Naive thymus-derived CD4-positive, alpha-beta T cell (primary cell): ENCODE measurements around the gene GRIP1. TPM values are rescaled to one million over a fixed set of nuclear protein-coding genes. Genes with fewer than 3 reads are reported as not detected.

ENCODE experiments used
- ATAC-seq: fragments of 150-1000 bp; cut with Tn5 transposase; 2 replicates; pipeline ENCODE4 v1.10.0; 2021; ENCODE audit warnings: mild to moderate bottlenecking, moderate library complexity
- CTCF ChIA-PET: fragments of 350-600 bp; sonication (Branson Sonifier 250); formaldehyde crosslinking; loops from one replicate; lab custom pipeline; 2021; ENCODE audit warnings: antibody characterized with exemption; lab: Charles Lee
- POLR2A ChIA-PET: fragments of 350-600 bp; sonication (Branson Sonifier 250); formaldehyde crosslinking; loops from one replicate; lab custom pipeline; 2021; ENCODE audit warnings: antibody characterized with exemption, inconsistent platforms; lab: Charles Lee
- DNase-seq, 9 donors: peaks; one replicate each; pipeline versions ENCODE4 v3.0.0 to v3.0.0-alpha.2; 2020 to 2022; ENCODE audit warnings: mixed read lengths in 1 of 9
- H3K27ac ChIP-seq: one replicate; pipeline ENCODE4 v1.7.0; 2013; ENCODE audit warnings: mild to moderate bottlenecking, low read depth, low read length, moderate library complexity
- H3K27me3 ChIP-seq, 2 donors: one replicate each; pipeline ENCODE4 v1.7.0; 2013; ENCODE audit warnings: low read length in 2 of 2, mild to moderate bottlenecking in 2 of 2, moderate library complexity in 2 of 2; ENCODE audit not compliant: control insufficient read depth in 2 of 2, insufficient read depth in 2 of 2
- H3K36me3 ChIP-seq, 3 experiments: 1 replicate in 2 of 3; 2 replicates in 1 of 3; pipeline ENCODE4 v1.7.0; 2013; ENCODE audit warnings: low read length in 3 of 3, mild to moderate bottlenecking in 3 of 3, moderate library complexity in 1 of 3; ENCODE audit not compliant: insufficient read depth in 3 of 3, control insufficient read depth in 2 of 3
- H3K4me1 ChIP-seq, 2 donors: one replicate each; pipeline ENCODE4 v1.7.0; 2013; ENCODE audit warnings: low read length in 2 of 2, mild to moderate bottlenecking in 2 of 2, moderate library complexity in 1 of 2; ENCODE audit not compliant: control insufficient read depth in 2 of 2, insufficient read depth in 2 of 2
- H3K4me3 ChIP-seq: 2 replicates; pipeline ENCODE4 v1.7.0; 2013; ENCODE audit warnings: mild to moderate bottlenecking, low read length
- H3K9me3 ChIP-seq, 3 experiments: 1 replicate in 2 of 3; 2 replicates in 1 of 3; pipeline ENCODE4 v1.7.0; 2013; ENCODE audit warnings: low read length in 3 of 3; ENCODE audit not compliant: control insufficient read depth in 2 of 3
- H3K27ac Mint-ChIP-seq, 9 donors: one replicate each; pipeline ENCODE4 v1.8.0; 2020 to 2022; ENCODE audit warnings: mixed read lengths in 9 of 9, mild to moderate bottlenecking in 8 of 9, moderate library complexity in 5 of 9, inconsistent platforms in 2 of 9
- H3K27me3 Mint-ChIP-seq, 5 donors: one replicate each; pipeline ENCODE4 v1.8.0; 2021 to 2022; ENCODE audit warnings: mixed read lengths in 5 of 5, mild to moderate bottlenecking in 1 of 5
- H3K36me3 Mint-ChIP-seq, 5 donors: one replicate each; pipeline ENCODE4 v1.8.0; 2020 to 2022; ENCODE audit warnings: mixed read lengths in 5 of 5, mild to moderate bottlenecking in 3 of 5, inconsistent platforms in 1 of 5
- H3K4me1 Mint-ChIP-seq, 7 donors: one replicate each; pipeline ENCODE4 v1.8.0; 2020 to 2022; ENCODE audit warnings: mixed read lengths in 7 of 7, mild to moderate bottlenecking in 3 of 7, inconsistent platforms in 1 of 7
- H3K4me3 Mint-ChIP-seq, 10 donors: one replicate each; pipeline ENCODE4 v1.8.0; 2020 to 2022; ENCODE audit warnings: mild to moderate bottlenecking in 10 of 10, mixed read lengths in 10 of 10, moderate library complexity in 6 of 10, inconsistent platforms in 2 of 10
- H3K9me3 Mint-ChIP-seq, 11 donors: one replicate each; pipeline ENCODE4 v1.8.0; 2020 to 2022; ENCODE audit warnings: mixed read lengths in 11 of 11, mild to moderate bottlenecking in 4 of 11, inconsistent platforms in 1 of 11, moderate library complexity in 1 of 11
- intact Hi-C, 2 donors: fragments of 100-400 bp; cut with micrococcal nuclease; formaldehyde crosslinking; loops; one replicate each; pipeline ENCODE4 v1.15.1; 2023
- polyA plus RNA-seq, 2 donors: library from polyadenylated mRNA; unstranded; fragments of 300-500 nt; fragmentation: Illumina TruSeq; gene quantifications; one replicate each; pipeline ENCODE4 v1.2.3, GENCODE V29; 2021
- total RNA-seq, 6 experiments: library from RNA in 5 of 6; stranded (reverse) in 5 of 6; gene quantifications; 1 replicate in 5 of 6; 2 replicates in 1 of 6; pipeline ENCODE4 v1.2.3 and lab custom pipeline; 2021 to 2026

Gene GRIP1
- total and polyA plus RNA-seq, 7 experiments from 2014 or later, result 0.25 to 6.5 (median 3.1) TPM

- DNase-seq (no peak), ATAC-seq (no peak)
- no peak overlapping the region for H3K27ac Mint-ChIP-seq
- H3K36me3 Mint-ChIP-seq, result no peaks in the 10 kb centered on the region
- CTCF ChIA-PET, result interaction anchor here (0.8 kb wide), 1 partner anchor 178 kb away, joined by 3 read pairs; no protein-coding TSS in a partner anchor
- H3K27me3 ChIP-seq, result no peaks in the 10 kb centered on the region
- no peak overlapping the region for H3K27ac ChIP-seq
- POLR2A ChIA-PET, result no interaction called here
- no peak overlapping the region for H3K4me3 Mint-ChIP-seq
- intact Hi-C loops, result no loop called here
- H3K9me3 ChIP-seq, result no peaks in the 10 kb centered on the region
- no peak overlapping the region for H3K4me3 ChIP-seq
- H3K27me3 Mint-ChIP-seq, result peaks cover 10 to 36% (median 22%) of the 10 kb centered on the region in 5 donors
- H3K4me1 ChIP-seq, result no peaks in the 10 kb centered on the region
- no peaks in the 10 kb centered on the region for H3K36me3 ChIP-seq
- H3K4me1 Mint-ChIP-seq, result peaks cover 0 to 4% (median 0%) of the 10 kb centered on the region in 7 donors
- no peaks in the 10 kb centered on the region for H3K9me3 Mint-ChIP-seq
These were observed 4.9 kb upstream of the GRIP1 start for GRCh38 chr12:66683822-66684221.

DNA sequence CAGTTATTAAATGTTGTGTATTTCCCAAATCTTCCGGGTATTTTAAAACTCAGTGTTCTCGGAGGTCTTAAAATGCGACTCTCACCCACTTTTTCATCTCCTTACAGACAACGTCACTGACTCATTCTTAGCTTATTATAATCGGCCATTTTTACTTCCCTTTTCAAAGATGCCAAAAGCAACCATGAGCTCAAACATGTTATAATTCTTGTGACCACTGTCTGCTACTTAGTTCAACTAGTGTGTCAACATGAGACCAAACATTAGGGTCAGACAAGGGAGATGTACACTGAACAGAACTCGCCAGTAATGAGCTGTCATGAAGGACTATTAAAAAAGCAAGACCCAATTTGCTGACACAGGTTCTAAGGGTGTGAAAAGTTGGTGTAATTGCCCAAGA, 4.2 kb upstream of the GRIP1 start:
- H3K4me3 ChIP-seq, result no peak overlapping the region
- CTCF ChIA-PET, result interaction anchor here (0.5 to 1.2 kb wide), 3 partner anchors 12 to 607 kb away, joined by 3 read pairs; no protein-coding TSS in a partner anchor

DNA sequence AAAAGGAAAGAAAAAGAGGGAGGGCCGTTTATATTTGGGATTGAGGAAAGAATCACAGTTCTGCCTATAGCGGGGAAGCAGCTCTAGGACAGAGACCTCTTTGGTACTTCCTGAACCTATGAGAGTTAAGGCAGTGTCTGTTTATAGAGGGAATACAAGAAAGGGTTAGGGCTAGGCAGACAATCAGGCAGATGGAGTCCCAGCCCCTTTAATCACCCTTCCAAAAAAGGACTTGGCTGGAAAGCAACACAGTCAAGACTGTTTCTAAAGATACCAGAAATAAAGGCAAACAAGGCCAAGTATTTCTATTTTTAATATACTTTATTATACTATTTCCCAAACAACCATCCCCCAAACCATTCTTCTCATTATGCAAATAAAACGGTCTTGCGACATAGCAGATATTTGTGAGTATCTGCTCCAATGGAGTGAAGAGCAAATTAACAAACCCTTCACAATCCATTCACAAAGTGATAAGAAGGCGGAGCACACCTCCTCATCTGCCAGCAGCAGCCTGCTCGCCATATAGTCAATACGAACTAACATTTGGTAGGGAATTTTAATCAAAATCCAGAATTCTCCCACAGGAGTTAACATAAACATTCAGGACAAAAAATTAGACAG, 697 bp upstream of the GRIP1 start:
- ChIA-PET CTCF (no interaction called here), POLR2A (no interaction called here)
- Histone ChIP-seq H3K9me3 (no peaks in the 10 kb centered on the region), H3K27ac (no peak overlapping the region), H3K36me3 (no peaks in the 10 kb centered on the region), H3K27me3 (no peaks in the 10 kb centered on the region), H3K4me1 (no peaks in the 10 kb centered on the region), H3K4me3 (no peak overlapping the region)
- ATAC-seq, result no peak
- Mint-ChIP-seq H3K27me3 (peaks cover 7 to 25% (median 20%) of the 10 kb centered on the region in 5 donors), H3K9me3 (peaks cover 0 to 1% (median 0%) of the 10 kb centered on the region in 11 donors), H3K4me3 (no peak overlapping the region), H3K4me1 (peaks cover 0 to 2% (median 0%) of the 10 kb centered on the region in 7 donors), H3K36me3 (no peaks in the 10 kb centered on the region), H3K27ac (no peak overlapping the region)
- intact Hi-C loops, result no loop called here
- no peak for DNase-seq

More for the DNA sequence above, 4.2 kb upstream of the GRIP1 start:
- Histone ChIP-seq H3K4me1 (no peaks in the 10 kb centered on the region), H3K36me3 (no peaks in the 10 kb centered on the region), H3K9me3 (no peaks in the 10 kb centered on the region), H3K27ac (no peak overlapping the region), H3K27me3 (no peaks in the 10 kb centered on the region)
- H3K36me3 Mint-ChIP-seq, result no peaks in the 10 kb centered on the region
- peaks cover 7 to 37% (median 22%) of the 10 kb centered on the region in 5 donors for H3K27me3 Mint-ChIP-seq
- POLR2A ChIA-PET, result no interaction called here
- no peaks in the 10 kb centered on the region for H3K9me3 Mint-ChIP-seq
- no peak overlapping the region for H3K4me3 Mint-ChIP-seq
- H3K27ac Mint-ChIP-seq, result no peak overlapping the region
- peaks cover 0 to 4% (median 0%) of the 10 kb centered on the region in 7 donors for H3K4me1 Mint-ChIP-seq
- intact Hi-C loops, result no loop called here
- no peak for ATAC-seq
- DNase-seq, result no peak

DNA sequence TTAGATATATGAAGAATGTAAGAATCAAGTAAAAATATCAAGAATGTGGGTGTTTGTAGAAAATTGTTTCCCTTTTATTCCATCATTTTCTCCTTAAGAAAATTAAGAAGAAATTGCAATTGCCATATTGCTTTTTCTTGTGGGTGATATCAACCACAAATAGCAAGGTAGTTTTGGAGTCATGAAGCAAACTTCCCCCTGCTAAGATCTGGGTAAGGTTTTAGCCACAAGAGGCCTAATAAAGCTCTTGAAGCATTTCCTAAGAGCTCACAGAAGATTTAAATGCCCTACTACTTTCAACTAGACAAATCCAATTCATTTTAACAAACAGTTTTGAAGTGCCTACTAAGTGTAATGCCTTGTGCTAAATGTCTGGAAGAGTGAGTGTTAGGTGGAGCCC, 2.6 kb downstream of the GRIP1 start:
- Histone ChIP-seq H3K27me3 (no peaks in the 10 kb centered on the region), H3K4me1 (no peaks in the 10 kb centered on the region), H3K36me3 (no peaks in the 10 kb centered on the region), H3K27ac (no peak overlapping the region), H3K4me3 (no peak overlapping the region), H3K9me3 (no peaks in the 10 kb centered on the region)
- DNase-seq, result no peak
- Mint-ChIP-seq H3K4me3 (no peak overlapping the region), H3K36me3 (no peaks in the 10 kb centered on the region), H3K27me3 (peaks cover 5 to 25% (median 13%) of the 10 kb centered on the region in 5 donors), H3K9me3 (peaks cover 0 to 3% (median 0%) of the 10 kb centered on the region in 11 donors), H3K4me1 (peaks cover 0 to 3% (median 0%) of the 10 kb centered on the region in 7 donors), H3K27ac (no peak overlapping the region)
- no peak for ATAC-seq
- intact Hi-C loops, result no loop called here
- ChIA-PET CTCF (no interaction called here), POLR2A (no interaction called here)

DNA sequence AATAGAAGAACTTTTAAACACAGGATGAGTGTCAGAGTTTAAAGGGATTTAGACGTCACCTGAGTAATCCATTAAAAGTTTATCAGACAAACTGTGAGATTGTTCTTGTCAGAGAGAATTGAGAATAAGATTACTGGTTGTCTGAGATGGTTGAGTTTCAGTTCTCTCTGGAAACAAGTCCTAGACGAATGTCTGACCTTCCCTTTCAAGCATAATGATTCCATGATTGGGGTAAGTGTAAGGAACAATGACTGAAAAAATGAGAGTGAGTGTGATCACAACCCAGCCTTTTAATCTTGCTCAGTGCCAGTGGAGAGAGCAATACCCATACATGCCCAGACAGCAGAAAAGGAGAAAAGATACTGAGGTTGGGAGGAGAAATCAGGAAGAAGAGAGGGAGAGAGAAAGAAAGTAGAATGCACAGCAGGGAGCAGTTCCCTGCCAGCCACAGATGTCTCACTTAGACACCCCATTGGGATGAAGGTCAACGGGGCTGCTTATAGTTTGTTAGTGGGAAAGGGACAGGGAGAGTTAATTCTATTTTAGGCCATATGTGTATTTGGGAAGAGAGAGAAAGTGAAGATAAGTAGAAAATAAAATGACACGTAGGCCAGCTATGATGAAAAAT, 4.3 kb downstream of the GRIP1 start:
- no peak for DNase-seq
- no peak overlapping the region for H3K4me3 ChIP-seq
- no peaks in the 10 kb centered on the region for H3K27me3 ChIP-seq
- Mint-ChIP-seq H3K27me3 (peaks cover 0 to 22% (median 6%) of the 10 kb centered on the region in 5 donors), H3K27ac (no peak overlapping the region), H3K36me3 (no peaks in the 10 kb centered on the region), H3K4me1 (peaks cover 0 to 3% (median 0%) of the 10 kb centered on the region in 7 donors), H3K9me3 (peaks cover 0 to 3% (median 0%) of the 10 kb centered on the region in 11 donors), H3K4me3 (no peak overlapping the region)
- ATAC-seq, result no peak
- no peaks in the 10 kb centered on the region for H3K9me3 ChIP-seq
- ChIA-PET CTCF (no interaction called here), POLR2A (no interaction called here)
- intact Hi-C loops, result no loop called here
- H3K4me1 ChIP-seq, result no peaks in the 10 kb centered on the region
- H3K27ac ChIP-seq, result no peak overlapping the region
- H3K36me3 ChIP-seq, result no peaks in the 10 kb centered on the region

DNA sequence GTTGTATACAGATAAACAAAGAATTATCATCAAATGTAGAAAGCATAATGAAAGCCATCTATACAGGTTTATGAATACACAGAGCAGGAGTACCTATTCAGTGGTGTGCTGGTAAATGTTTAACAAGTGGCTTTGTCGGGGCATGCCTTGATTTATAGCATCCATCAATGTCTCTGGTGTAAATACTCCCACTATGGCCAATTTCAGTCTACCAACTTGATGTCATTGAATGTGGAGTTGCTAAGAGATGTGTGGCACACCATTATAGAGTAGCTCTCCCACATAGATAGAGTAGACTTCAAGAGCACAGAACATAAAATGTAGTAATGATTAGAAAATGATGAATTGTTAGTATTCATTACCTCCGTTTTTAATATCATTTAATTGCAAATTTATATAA, 9.3 kb downstream of the GRIP1 start:
- ChIA-PET POLR2A (no interaction called here), CTCF (no interaction called here)
- Histone ChIP-seq H3K4me1 (no peaks in the 10 kb centered on the region), H3K27ac (no peak overlapping the region), H3K9me3 (no peaks in the 10 kb centered on the region), H3K36me3 (no peaks in the 10 kb centered on the region), H3K27me3 (no peaks in the 10 kb centered on the region), H3K4me3 (no peak overlapping the region)
- Mint-ChIP-seq H3K27ac (no peak overlapping the region), H3K4me3 (no peak overlapping the region), H3K4me1 (peaks cover 0 to 2% (median 0%) of the 10 kb centered on the region in 7 donors), H3K27me3 (peaks cover 0 to 21% (median 13%) of the 10 kb centered on the region in 5 donors), H3K36me3 (no peaks in the 10 kb centered on the region), H3K9me3 (peaks cover 0 to 4% (median 0%) of the 10 kb centered on the region in 11 donors)
- intact Hi-C loops, result no loop called here
- DNase-seq (no peak), ATAC-seq (no peak)
